SK-N-SH (cell line): ENCODE data around the gene ZNF724. TPM values are rescaled to one million over a fixed set of nuclear protein-coding genes. Genes with fewer than 3 reads are reported as not detected.

Experiments
- CTCF ChIA-PET: fragments of 300-600, 350-600 bp; formaldehyde crosslinking; extraction: SDS; loops from one replicate; lab custom pipeline; 2021; lab: Yijun Ruan, JAX
- POLR2A ChIA-PET: fragments of 350-600 bp; sonication (Branson Sonifier 250); formaldehyde crosslinking; extraction: SDS; loops from one replicate; lab custom pipeline; 2020; ENCODE audit warnings: antibody characterized with exemption, inconsistent platforms; lab: Yijun Ruan, JAX
- DNase-seq: peaks from one replicate; pipeline ENCODE4 v3.0.0; 2012
- H2AFZ ChIP-seq: fragments of 200-600 bp; sonication (generic); 2 replicates; pipeline ENCODE4 v1.8.1; 2016; ENCODE audit warnings: antibody characterized with exemption, mild to moderate bottlenecking, low read depth
- H3F3A ChIP-seq: fragments of 200-600 bp; sonication (generic); replicated peaks from 2 replicates; pipeline ENCODE3; 2016; ENCODE audit warnings: antibody characterized with exemption, mild to moderate bottlenecking; ENCODE audit not compliant: insufficient read depth
- H3K27ac ChIP-seq, 2 experiments: fragments of 200-500 bp in 1 of 2; fragments of 200-600 bp in 1 of 2; sonication (Bioruptor generic) in 1 of 2; sonication (generic), shearing (Covaris generic) in 1 of 2; 2 replicates each; pipeline versions ENCODE4 v1.5.1 to v1.6.1; 2014 to 2016; ENCODE audit warnings: low read depth in 2 of 2, inconsistent platforms in 1 of 2, low read length in 1 of 2, mild to moderate bottlenecking in 1 of 2, mixed read lengths in 1 of 2
- H3K27me3 ChIP-seq: fragments of 200-600 bp; sonication (generic), shearing (Covaris generic); 2 replicates; pipeline ENCODE4 v1.6.1; 2016; ENCODE audit warnings: mixed run types; ENCODE audit not compliant: insufficient read depth
- H3K36me3 ChIP-seq, 2 experiments: fragments of 200-500 bp in 1 of 2; fragments of 200-600 bp in 1 of 2; sonication (Bioruptor generic) in 1 of 2; sonication (generic) in 1 of 2; replicated peaks in 1 of 2; 2 replicates each; pipeline versions ENCODE3 to v1.5.1; 2014 to 2016; ENCODE audit warnings: low read length in 1 of 2, mild to moderate bottlenecking in 1 of 2; ENCODE audit not compliant: insufficient read depth in 2 of 2, control insufficient read depth in 1 of 2
- H3K4me1 ChIP-seq, 2 experiments: fragments of 200-500 bp in 1 of 2; fragments of 200-600 bp in 1 of 2; sonication (Bioruptor generic) in 1 of 2; sonication (generic), shearing (Covaris generic) in 1 of 2; 2 replicates each; pipeline versions ENCODE4 v1.5.1 to v1.6.1; 2014 to 2016; ENCODE audit warnings: low read depth in 1 of 2, low read length in 1 of 2, mixed run types in 1 of 2; ENCODE audit not compliant: insufficient read depth in 2 of 2, control insufficient read depth in 1 of 2
- H3K4me2 ChIP-seq: fragments of 200-600 bp; sonication (generic), shearing (Covaris generic); 2 replicates; pipeline ENCODE4 v1.6.1; 2017; ENCODE audit warnings: mixed run types
- H3K4me3 ChIP-seq, 2 experiments: fragments of 200-500 bp in 1 of 2; fragments of 200-600 bp in 1 of 2; sonication (Bioruptor generic) in 1 of 2; sonication (generic), shearing (Covaris generic) in 1 of 2; 2 replicates each; pipeline versions ENCODE4 v1.5.1 to v1.8.1; 2014 to 2016; ENCODE audit warnings: low read depth in 2 of 2, inconsistent platforms in 1 of 2, low read length in 1 of 2, mild to moderate bottlenecking in 1 of 2, mixed read lengths in 1 of 2, moderate library complexity in 1 of 2
- H3K79me2 ChIP-seq: fragments of 200-600 bp; sonication (generic); 2 replicates; pipeline ENCODE4 v1.8.1; 2017; ENCODE audit warnings: mild to moderate bottlenecking; ENCODE audit not compliant: insufficient read depth
- H3K9ac ChIP-seq: fragments of 200-600 bp; sonication (generic); 2 replicates; pipeline ENCODE4 v1.6.1; 2017; ENCODE audit warnings: mixed run types
- H3K9me2 ChIP-seq: fragments of 200-600 bp; sonication (generic); 2 replicates; pipeline ENCODE4 v1.6.1; 2017; ENCODE audit warnings: mixed run types
- H3K9me3 ChIP-seq: fragments of 200-600 bp; sonication (generic); 2 replicates; pipeline ENCODE4 v1.6.1; 2017; ENCODE audit warnings: mixed run types, mild to moderate bottlenecking, moderate library complexity
- H4K20me1 ChIP-seq: fragments of 200-600 bp; sonication (generic); 2 replicates; pipeline ENCODE4 v1.6.1; 2017; ENCODE audit warnings: mild to moderate bottlenecking, mixed run types; ENCODE audit not compliant: insufficient read depth
- EP300 ChIP-seq, 2 experiments: IDR thresholded peaks; 2 replicates each; pipeline versions ENCODE4 v1.4.0 to v1.6.1; 2012; ENCODE audit warnings: borderline replicate concordance in 1 of 2, low read depth in 1 of 2, low read length in 1 of 2
- FOSL2 ChIP-seq: IDR thresholded peaks from 2 replicates; pipeline ENCODE4 v1.4.0; 2012; ENCODE audit warnings: low read depth, mild to moderate bottlenecking, moderate library complexity, borderline replicate concordance
- FOXM1 ChIP-seq: IDR thresholded peaks from 2 replicates; pipeline ENCODE4 v1.4.0; 2012; ENCODE audit warnings: low read depth, mild to moderate bottlenecking
- GABPA ChIP-seq: IDR thresholded peaks from 2 replicates; pipeline ENCODE4 v1.4.0; 2012; ENCODE audit warnings: low read depth, mild to moderate bottlenecking
- GATA2 ChIP-seq: sonication (generic); formaldehyde crosslinking; IDR thresholded peaks from 2 replicates; pipeline ENCODE4 v1.5.0; 2020; ENCODE audit warnings: mild to moderate bottlenecking, missing genetic modification reagents
- JUND ChIP-seq: IDR thresholded peaks from 2 replicates; pipeline ENCODE4 v1.4.0; 2012
- MXI1 ChIP-seq: IDR thresholded peaks from 2 replicates; pipeline ENCODE4 v1.6.1; 2012; ENCODE audit warnings: mild to moderate bottlenecking, low read depth, low read length, improper control_type of control experiment
- RAD21 ChIP-seq: IDR thresholded peaks from 2 replicates; pipeline ENCODE4 v1.6.1; 2012; ENCODE audit warnings: mild to moderate bottlenecking, low read length
- RXRA ChIP-seq: IDR thresholded peaks from 2 replicates; pipeline ENCODE4 v1.4.0; 2012; ENCODE audit warnings: low read depth, mild to moderate bottlenecking, borderline replicate concordance
- SMC3 ChIP-seq: IDR thresholded peaks from 2 replicates; pipeline ENCODE4 v1.6.1; 2012; ENCODE audit warnings: low read depth, low read length, improper control_type of control experiment
- TCF12 ChIP-seq: IDR thresholded peaks from 2 replicates; pipeline ENCODE4 v1.4.0; 2012
- YY1 ChIP-seq: IDR thresholded peaks from 2 replicates; pipeline ENCODE4 v1.4.0; 2012; ENCODE audit warnings: low read depth, mild to moderate bottlenecking
- WGBS: methylation state at CpG from one replicate; pipeline ENCODE4 v1.1.6; 2017; ENCODE audit warnings: low lambda C conversion rate; 5-methylcytosine and 5-hydroxymethylcytosine counted together
- polyA plus RNA-seq, 3 experiments: library from polyadenylated mRNA; depleted of rRNA; stranded (reverse); fragments of >200 nt; gene quantifications; 2 replicates each; pipeline ENCODE4 v1.2.3, GENCODE V29; 2012
- TF ChIP-seq, protein P1 (sequence below): IDR thresholded peaks from 2 replicates; pipeline ENCODE4; 2012
- TF ChIP-seq, protein P2 (sequence below): IDR thresholded peaks from 2 replicates; pipeline ENCODE4 v1.4.0; 2012; ENCODE audit warnings: low read depth
- TF ChIP-seq, protein P3 (sequence below): IDR thresholded peaks from 2 replicates; pipeline ENCODE4 v1.4.0; 2012; ENCODE audit warnings: low read depth, borderline replicate concordance
- TF ChIP-seq, protein P4 (sequence below): fragments of 150-350 bp; IDR thresholded peaks from 2 replicates; pipeline ENCODE4 v1.6.1; 2017; ENCODE audit warnings: antibody characterized with exemption, low read length, low read depth, borderline replicate concordance

The ZNF724 gene
- polyA plus RNA-seq, 1 of the 3 experiments (the other 2 are of a cell fraction), result 0.56 TPM

DNA sequence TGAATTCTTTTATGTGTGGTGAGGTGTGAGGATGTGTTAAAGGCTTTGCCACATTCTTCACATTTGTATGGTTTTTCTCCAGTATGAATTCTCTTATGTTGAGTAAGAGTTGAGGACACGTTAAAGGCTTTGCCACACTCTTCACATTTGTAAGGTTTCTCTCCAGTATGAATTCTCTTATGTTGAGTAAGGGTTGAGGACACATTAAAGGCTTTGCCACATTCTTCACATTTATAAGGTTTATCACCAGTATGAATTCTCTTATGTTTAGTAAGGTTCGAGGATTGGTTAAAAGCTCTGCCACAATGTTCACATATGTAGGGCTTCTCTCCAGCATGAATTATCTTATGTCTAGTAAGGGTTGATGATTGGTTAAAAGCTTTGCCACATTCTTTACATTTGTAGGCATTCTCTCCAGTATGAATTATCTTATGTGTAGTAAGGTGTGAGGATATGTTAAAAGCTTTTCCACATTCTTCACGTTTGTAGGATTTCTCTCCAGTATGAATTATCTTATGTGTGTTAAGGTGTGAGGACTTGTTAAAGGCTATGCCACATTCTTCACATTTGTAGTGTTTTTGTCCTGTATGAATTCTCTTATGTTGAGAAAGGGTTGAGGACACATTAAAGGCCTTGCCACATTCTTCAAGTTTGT lies 27.1 kb downstream of the ZNF724 start:
- DNase-seq, result no peak
- ChIA-PET POLR2A (no interaction called here), CTCF (no interaction called here)
- Histone ChIP-seq H3K27me3 (no peaks in the 10 kb centered on the region), H3F3A (no peaks in the 10 kb centered on the region), H3K4me3 (no peak overlapping the region; a peak in 1 of 4 replicates), H3K4me2 (no peak overlapping the region), H3K9me3 (peaks cover 37% of the 10 kb centered on the region), H3K36me3 (peaks cover 15 to 80% of the 10 kb centered on the region in 2 experiments), H3K4me1 (no peaks in the 10 kb centered on the region), H3K9ac (no peak overlapping the region), H3K9me2 (no peaks in the 10 kb centered on the region), H3K27ac (no peak overlapping the region), H3K79me2 (peaks cover 4% of the 10 kb centered on the region; the same call in 1 of the 2 replicates), H2AFZ (no peak overlapping the region), H4K20me1 (no peaks in the 10 kb centered on the region)
- 63% methylated on average over 3 of the region's 3 CpGs for WGBS
- TF ChIP-seq FOXM1 (no peak), GABPA (no peak), MXI1 (no peak)
- TF ChIP-seq, protein P1, sequence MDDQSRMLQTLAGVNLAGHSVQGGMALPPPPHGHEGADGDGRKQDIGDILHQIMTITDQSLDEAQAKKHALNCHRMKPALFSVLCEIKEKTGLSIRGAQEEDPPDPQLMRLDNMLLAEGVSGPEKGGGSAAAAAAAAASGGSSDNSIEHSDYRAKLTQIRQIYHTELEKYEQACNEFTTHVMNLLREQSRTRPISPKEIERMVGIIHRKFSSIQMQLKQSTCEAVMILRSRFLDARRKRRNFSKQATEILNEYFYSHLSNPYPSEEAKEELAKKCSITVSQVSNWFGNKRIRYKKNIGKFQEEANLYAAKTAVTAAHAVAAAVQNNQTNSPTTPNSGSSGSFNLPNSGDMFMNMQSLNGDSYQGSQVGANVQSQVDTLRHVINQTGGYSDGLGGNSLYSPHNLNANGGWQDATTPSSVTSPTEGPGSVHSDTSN, result no peak

DNA sequence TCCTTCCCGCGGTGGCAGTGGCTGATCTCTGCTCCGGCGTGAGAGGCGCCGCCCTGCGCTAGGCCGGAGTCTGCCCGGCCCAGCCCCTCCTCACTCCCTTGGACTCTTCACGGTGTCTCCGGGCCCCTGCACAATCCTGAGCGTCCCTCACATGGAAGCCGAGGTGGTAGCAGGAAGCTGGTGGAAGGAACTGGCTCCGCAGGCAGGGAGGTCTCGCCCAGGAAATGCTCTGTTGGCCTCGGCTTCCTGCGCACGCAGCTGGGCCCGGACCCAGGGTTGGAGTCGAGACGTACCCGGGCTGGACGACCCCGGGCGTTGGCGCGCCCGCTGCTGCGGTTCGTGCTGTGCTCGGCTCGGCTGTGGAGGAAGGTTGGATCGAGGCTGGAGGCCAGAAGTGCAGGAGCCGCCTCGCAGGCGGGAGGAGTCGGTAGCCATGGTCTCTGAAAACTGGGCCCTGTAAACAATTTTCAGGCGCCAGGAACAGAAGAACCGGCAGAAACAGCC lies 46.3 kb downstream of the ZNF724 start:
- no peak for DNase-seq
- no peaks in the 10 kb centered on the region for H3K4me1 ChIP-seq
- no peaks in the 10 kb centered on the region for H3K79me2 ChIP-seq
- H3K27ac ChIP-seq, result no peak overlapping the region
- H3K9ac ChIP-seq, result no peak overlapping the region
- H3K9me2 ChIP-seq, result no peaks in the 10 kb centered on the region
- no peaks in the 10 kb centered on the region for H3K36me3 ChIP-seq
- no peak for TF ChIP-seq YY1
- TF ChIP-seq JUND, result no peak
- TF ChIP-seq RXRA, result no peak
- TF ChIP-seq, protein P2, sequence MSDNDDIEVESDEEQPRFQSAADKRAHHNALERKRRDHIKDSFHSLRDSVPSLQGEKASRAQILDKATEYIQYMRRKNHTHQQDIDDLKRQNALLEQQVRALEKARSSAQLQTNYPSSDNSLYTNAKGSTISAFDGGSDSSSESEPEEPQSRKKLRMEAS, result no peak
- TF ChIP-seq RAD21, result no peak
- no peak for TF ChIP-seq TCF12
- no peak for TF ChIP-seq EP300 (IDR thresholded peaks at IDR 0.05; ENCODE audit: borderline replicate concordance in 1 of 2, low read depth in 1 of 2, low read length in 1 of 2)
- no peak for TF ChIP-seq SMC3
- H4K20me1 ChIP-seq, result no peaks in the 10 kb centered on the region
- no peak overlapping the region for H3K4me2 ChIP-seq
- peaks cover 3% of the 10 kb centered on the region; the same call in 1 of the 2 replicates for H3K9me3 ChIP-seq
- no peak overlapping the region for H2AFZ ChIP-seq
- H3K27me3 ChIP-seq, result no peaks in the 10 kb centered on the region
- no peaks in the 10 kb centered on the region for H3F3A ChIP-seq
- ChIA-PET CTCF (no interaction called here), POLR2A (no interaction called here)
- 52% methylated on average over 33 of the region's 39 CpGs for WGBS
- H3K4me3 ChIP-seq, result no peak overlapping the region

DNA sequence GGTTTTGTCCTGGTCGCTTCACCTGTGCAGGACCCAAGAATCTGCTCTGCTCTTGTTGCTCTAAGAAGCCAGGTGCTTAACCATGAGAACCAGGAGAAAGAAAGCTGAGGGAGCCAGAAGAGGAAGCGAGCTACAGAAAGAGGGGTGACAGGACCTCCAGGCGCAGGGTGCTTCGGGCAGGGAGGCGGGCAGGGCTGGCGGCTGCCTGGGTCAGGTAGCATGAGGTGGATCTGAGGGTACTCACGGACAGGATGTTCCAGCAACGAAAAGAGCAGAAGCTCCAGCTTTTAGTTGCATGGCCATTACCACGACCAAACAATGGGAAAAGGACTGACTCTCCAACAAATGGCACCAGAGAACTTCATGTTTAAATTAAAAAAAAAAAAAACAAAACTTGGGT lies 59.9 kb downstream of the ZNF724 start:
- no peaks in the 10 kb centered on the region for H3F3A ChIP-seq
- H3K27me3 ChIP-seq, result no peaks in the 10 kb centered on the region
- H3K4me2 ChIP-seq, result no peak overlapping the region
- ChIA-PET POLR2A (no interaction called here), CTCF (no interaction called here)
- H3K4me1 ChIP-seq, result no peaks in the 10 kb centered on the region
- H3K27ac ChIP-seq, result no peak overlapping the region
- H3K79me2 ChIP-seq, result no peaks in the 10 kb centered on the region
- H3K36me3 ChIP-seq, result no peaks in the 10 kb centered on the region
- no peaks in the 10 kb centered on the region for H4K20me1 ChIP-seq
- TF ChIP-seq, protein P3, sequence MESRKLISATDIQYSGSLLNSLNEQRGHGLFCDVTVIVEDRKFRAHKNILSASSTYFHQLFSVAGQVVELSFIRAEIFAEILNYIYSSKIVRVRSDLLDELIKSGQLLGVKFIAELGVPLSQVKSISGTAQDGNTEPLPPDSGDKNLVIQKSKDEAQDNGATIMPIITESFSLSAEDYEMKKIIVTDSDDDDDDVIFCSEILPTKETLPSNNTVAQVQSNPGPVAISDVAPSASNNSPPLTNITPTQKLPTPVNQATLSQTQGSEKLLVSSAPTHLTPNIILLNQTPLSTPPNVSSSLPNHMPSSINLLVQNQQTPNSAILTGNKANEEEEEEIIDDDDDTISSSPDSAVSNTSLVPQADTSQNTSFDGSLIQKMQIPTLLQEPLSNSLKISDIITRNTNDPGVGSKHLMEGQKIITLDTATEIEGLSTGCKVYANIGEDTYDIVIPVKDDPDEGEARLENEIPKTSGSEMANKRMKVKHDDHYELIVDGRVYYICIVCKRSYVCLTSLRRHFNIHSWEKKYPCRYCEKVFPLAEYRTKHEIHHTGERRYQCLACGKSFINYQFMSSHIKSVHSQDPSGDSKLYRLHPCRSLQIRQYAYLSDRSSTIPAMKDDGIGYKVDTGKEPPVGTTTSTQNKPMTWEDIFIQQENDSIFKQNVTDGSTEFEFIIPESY, result no peak
- TF ChIP-seq GATA2 (CRISPR knock-in tag) (no peak), FOSL2 (no peak)
- TF ChIP-seq, protein P4, sequence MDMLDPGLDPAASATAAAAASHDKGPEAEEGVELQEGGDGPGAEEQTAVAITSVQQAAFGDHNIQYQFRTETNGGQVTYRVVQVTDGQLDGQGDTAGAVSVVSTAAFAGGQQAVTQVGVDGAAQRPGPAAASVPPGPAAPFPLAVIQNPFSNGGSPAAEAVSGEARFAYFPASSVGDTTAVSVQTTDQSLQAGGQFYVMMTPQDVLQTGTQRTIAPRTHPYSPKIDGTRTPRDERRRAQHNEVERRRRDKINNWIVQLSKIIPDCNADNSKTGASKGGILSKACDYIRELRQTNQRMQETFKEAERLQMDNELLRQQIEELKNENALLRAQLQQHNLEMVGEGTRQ, result no peak
- H3K9me2 ChIP-seq, result no peaks in the 10 kb centered on the region
- no peak overlapping the region for H2AFZ ChIP-seq
- DNase-seq, result no peak
- no peaks in the 10 kb centered on the region for H3K9me3 ChIP-seq
- 20% methylated on average over 9 of the region's 9 CpGs for WGBS
- H3K4me3 ChIP-seq, result no peak overlapping the region
- no peak overlapping the region for H3K9ac ChIP-seq
